Smooth muscle cell of bladder (primary cell): ENCODE measurements around the gene RNFT1. TPM values are rescaled to one million over a fixed set of nuclear protein-coding genes. Genes with fewer than 3 reads are reported as not detected.

ENCODE experiments used
- total RNA-seq: library from RNA; depleted of rRNA; stranded (reverse); fragments of >200 nt; gene quantifications from 2 replicates; pipeline ENCODE4 v1.2.3, GENCODE V29; 2014

The RNFT1 gene
- 12.4 and 15.0 TPM in 2 replicates for total RNA-seq

GRCh38 chr17:59964482-59965328 lies at the start of gene RNFT1:
Gene RNFT1 (minus strand): TSS chr17:59964740. CDS start chr17:59964663, 77 bp downstream.

Other genes with a start within 250 kb of the RNFT1 start
- 2.8 and 3.9 TPM in 2 replicates for gene TUBD1, start 71.8 kb downstream of the RNFT1 start, total RNA-seq
- gene RPS6KB1, start 71.6 kb downstream of the RNFT1 start, total RNA-seq, result 23.3 and 28.7 TPM in 2 replicates
- 11.4 and 12.1 TPM in 2 replicates for gene HEATR6, start 114.2 kb upstream of the RNFT1 start, total RNA-seq
- gene CA4, start 185.2 kb upstream of the RNFT1 start, total RNA-seq, result 0.14 TPM in 1 of 2 replicates, not detected in the other